Measurements from ENCODE around the gene ATP6V0A4.

Gene ATP6V0A4

DNA sequence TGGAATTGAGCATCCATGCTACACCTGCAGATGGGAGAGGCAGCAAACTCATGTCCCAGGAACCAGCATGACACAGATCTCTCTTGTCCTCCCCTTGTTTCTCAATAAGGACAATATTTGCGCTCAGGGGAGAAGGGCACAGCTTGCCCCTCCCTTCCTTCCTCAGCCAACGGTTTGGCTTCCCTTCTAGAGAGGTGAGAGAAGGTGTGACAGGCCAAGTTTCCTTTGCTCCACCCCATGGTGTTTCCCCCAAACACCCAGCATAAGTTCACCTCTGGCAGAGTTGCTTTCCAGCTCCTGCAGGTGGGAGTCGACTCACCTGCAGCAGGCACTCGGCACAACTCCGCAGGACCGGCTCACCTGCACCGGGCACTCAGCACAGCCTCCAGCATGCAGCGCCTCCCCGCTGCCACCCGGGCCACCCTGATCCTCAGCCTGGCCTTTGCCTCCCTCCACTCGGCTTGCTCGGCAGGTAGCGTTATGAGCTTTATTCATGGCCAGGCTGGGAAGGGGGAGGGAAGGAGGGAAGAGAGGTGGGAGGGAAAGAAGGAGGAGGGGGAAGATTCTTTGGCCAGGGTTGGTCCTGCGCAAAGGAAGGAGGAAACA, at the start of gene ATP6V0A4, which contains the start of gene TMEM213:
Gene ATP6V0A4 (minus strand): TSS at position 482 of the 606 bp plus-strand sequence. CDS start 26,949 bp downstream, outside the sequence.
Gene TMEM213 (plus strand): TSS at position 280 of the 606 bp plus-strand sequence. CDS start 111 bp downstream, at position 391.
- Mint-ChIP-seq H3K36me3 (ENCODE audit: low read depth) (no peaks in the 10 kb centered on the region), H3K27me3 (ENCODE audit: low read depth, poor library complexity) (peaks cover 38% of the 10 kb centered on the region), H3K9me3 (no peaks in the 10 kb centered on the region), H3K4me1 (peaks cover 5% of the 10 kb centered on the region), H3K4me3 (no peak within 1 kb of the TSS), H3K27ac (no peak within 1 kb of the TSS)
- TF ChIP-seq, protein P1, sequence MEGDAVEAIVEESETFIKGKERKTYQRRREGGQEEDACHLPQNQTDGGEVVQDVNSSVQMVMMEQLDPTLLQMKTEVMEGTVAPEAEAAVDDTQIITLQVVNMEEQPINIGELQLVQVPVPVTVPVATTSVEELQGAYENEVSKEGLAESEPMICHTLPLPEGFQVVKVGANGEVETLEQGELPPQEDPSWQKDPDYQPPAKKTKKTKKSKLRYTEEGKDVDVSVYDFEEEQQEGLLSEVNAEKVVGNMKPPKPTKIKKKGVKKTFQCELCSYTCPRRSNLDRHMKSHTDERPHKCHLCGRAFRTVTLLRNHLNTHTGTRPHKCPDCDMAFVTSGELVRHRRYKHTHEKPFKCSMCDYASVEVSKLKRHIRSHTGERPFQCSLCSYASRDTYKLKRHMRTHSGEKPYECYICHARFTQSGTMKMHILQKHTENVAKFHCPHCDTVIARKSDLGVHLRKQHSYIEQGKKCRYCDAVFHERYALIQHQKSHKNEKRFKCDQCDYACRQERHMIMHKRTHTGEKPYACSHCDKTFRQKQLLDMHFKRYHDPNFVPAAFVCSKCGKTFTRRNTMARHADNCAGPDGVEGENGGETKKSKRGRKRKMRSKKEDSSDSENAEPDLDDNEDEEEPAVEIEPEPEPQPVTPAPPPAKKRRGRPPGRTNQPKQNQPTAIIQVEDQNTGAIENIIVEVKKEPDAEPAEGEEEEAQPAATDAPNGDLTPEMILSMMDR (IDR thresholded peaks at IDR 0.05): no peak
- DNase-seq: no peak

DNA sequence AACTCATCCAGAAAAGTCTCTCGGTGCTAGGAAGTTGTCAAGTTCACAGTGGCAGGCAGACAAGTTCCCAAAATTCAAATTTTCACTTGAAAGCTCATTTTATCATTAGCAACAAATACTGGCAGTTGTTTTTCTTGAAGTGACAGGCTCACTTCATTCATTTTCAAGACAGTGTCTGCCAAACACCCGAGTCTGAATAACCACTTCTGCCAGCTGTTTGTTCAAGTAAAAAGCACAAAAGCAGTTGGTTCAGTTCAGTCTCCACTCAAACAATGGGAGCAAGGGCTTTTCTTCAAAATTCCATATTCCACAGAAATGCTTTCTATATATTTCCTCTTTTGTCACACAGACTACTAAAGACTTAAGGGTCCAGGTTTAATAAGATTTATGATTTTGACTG, 47.7 kb upstream of the ATP6V0A4 start:
- Mint-ChIP-seq H3K4me1 (no peaks in the 10 kb centered on the region), H3K4me3 (no peak overlapping the region), H3K27ac (no peak overlapping the region), H3K36me3 (ENCODE audit: low read depth) (peaks cover 72% of the 10 kb centered on the region), H3K27me3 (ENCODE audit: low read depth, poor library complexity) (no peaks in the 10 kb centered on the region), H3K9me3 (peaks cover 8% of the 10 kb centered on the region)
- DNase-seq: no peak
- TF ChIP-seq, protein P1 (IDR thresholded peaks at IDR 0.05): no peak

DNA sequence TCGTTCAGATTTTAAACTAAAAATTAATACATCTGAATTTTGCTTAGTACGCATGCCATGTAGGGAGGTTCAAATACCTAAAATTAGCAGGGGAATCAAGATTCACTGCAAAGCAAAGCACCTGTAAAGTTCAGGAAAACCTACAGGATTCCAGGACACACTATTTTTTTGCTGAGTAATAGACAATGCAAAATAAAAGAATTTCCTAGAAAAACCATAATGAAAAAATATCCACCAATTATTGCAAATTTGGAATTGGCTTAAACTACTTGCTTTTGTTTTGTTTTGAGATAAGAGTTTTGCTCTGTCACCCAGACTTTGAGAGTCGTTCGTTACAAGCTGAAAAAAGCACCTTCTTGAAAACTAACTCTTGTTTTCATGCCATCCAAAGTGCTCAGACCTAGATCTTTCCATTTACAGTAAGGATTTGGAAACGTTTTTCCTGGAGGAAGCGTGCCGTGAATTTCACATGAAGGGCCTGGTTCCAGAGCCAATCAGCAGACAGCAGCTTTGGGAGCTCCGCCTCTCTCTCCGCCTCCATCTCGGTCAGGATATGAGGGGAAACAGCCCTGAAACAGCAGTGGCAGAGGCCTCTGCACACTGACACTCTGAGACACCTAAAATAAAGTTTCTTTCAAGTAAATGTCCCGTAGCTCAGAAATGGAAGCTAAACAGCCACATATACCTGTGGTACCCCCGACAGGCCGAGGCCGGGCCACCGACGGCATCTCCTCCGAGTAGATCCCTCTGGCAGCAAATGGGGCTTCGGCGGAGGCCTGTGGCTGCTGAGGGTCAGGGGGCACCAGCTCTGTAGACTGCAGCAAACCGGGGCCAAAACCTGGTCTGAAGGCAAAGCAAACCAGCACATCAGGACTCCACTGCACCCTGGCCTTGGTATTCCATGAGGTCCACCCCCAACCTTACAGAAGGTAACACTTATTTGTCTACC, 45.9 kb upstream of the ATP6V0A4 start:
- peaks cover 70% of the 10 kb centered on the region for H3K36me3 Mint-ChIP-seq (ENCODE audit: low read depth)
- H3K27me3 Mint-ChIP-seq (ENCODE audit: low read depth, poor library complexity): no peaks in the 10 kb centered on the region
- no peak overlapping the region for H3K4me3 Mint-ChIP-seq
- no peaks in the 10 kb centered on the region for H3K4me1 Mint-ChIP-seq
- no peak overlapping the region for H3K27ac Mint-ChIP-seq
- no peaks in the 10 kb centered on the region for H3K9me3 Mint-ChIP-seq
- peak; percentile 4 for DNase-seq
- TF ChIP-seq, protein P1 (IDR thresholded peaks at IDR 0.05): no peak

DNA sequence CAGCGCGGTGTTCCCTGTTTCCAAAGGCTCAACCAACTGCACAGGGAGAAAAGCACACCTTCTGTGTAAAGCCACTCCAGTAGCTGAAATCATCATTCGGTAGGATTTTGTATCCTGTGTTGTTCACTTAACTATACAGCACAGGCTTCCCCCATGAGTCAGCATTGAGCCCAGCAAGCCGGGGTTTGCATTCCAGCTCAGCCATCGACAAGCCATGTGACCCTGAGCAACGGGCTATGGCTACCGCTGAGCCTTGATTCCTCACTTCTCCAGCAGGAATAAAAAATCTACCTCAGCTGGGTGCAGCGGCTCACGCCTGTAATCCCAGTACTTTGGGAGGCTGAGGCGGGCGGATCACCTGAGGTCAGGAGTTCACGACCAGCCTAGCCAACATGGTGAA, 44.1 kb upstream of the ATP6V0A4 start:
- DNase-seq: peak; percentile 3
- no peaks in the 10 kb centered on the region for H3K27me3 Mint-ChIP-seq (ENCODE audit: low read depth, poor library complexity)
- peaks cover 77% of the 10 kb centered on the region for H3K36me3 Mint-ChIP-seq (ENCODE audit: low read depth)
- H3K4me3 Mint-ChIP-seq: no peak overlapping the region
- no peak overlapping the region for H3K27ac Mint-ChIP-seq
- peaks cover 7% of the 10 kb centered on the region for H3K4me1 Mint-ChIP-seq
- TF ChIP-seq, protein P1 (IDR thresholded peaks at IDR 0.05): no peak
- H3K9me3 Mint-ChIP-seq: no peaks in the 10 kb centered on the region

DNA sequence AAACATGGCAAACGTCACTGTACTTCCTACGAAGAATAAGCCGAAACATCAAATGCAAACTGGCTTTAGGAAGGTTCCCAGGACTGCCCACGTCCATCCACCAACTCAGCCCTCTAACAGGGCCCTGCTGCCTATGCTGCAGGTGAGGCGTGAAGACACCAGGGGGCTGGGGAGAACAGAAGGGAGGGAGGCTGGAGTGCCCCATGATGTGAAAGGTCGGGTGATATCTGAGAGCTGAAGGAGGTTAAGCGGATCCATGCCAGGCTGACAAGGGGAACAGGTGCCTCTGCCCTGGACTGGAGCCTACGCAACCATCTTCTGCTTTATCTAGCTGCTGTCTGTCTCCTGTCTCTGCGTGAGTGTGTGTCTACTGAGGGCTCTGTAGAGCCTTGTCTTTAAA, 40.2 kb upstream of the ATP6V0A4 start:
- H3K27ac Mint-ChIP-seq: peak overlapping the region; percentile 45
- H3K4me3 Mint-ChIP-seq: no peak overlapping the region
- peaks cover 7% of the 10 kb centered on the region for H3K4me1 Mint-ChIP-seq
- TF ChIP-seq, protein P1 (IDR thresholded peaks at IDR 0.05): no peak
- H3K36me3 Mint-ChIP-seq (ENCODE audit: low read depth): peaks cover 74% of the 10 kb centered on the region
- H3K27me3 Mint-ChIP-seq (ENCODE audit: low read depth, poor library complexity): no peaks in the 10 kb centered on the region
- no peaks in the 10 kb centered on the region for H3K9me3 Mint-ChIP-seq
- DNase-seq: peak; percentile 8

Data from nephron progenitor cell (in vitro differentiated cells).